Metanephros (tissue), 1 donor: ENCODE data around the gene INSYN2A. TPM values are rescaled to one million over a fixed set of nuclear protein-coding genes. Genes with fewer than 3 reads are reported as not detected.

Experiments used
- total RNA-seq: library from RNA; depleted of rRNA; stranded (reverse); fragments of >200 nt; gene quantifications from one replicate; pipeline ENCODE4 v1.2.3, GENCODE V29; 2014

The INSYN2A gene, protein sequence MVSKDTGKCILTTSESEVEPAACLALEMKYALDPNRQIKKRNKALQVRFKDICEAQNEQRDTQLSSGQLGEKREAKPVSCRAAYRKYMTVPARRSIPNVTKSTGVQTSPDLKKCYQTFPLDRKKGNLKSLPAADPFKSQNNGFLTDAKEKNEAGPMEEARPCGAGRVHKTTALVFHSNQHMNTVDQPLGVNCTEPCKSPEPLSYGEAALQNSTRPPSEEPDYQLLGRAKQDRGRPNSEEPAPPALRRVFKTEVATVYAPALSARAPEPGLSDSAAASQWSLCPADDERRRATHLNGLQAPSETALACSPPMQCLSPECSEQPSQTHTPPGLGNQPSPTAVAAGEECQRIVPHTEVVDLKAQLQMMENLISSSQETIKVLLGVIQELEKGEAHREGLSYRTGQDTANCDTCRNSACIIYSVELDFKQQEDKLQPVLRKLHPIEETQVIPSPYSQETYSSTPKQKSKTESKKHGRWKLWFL
- 5.3 TPM for total RNA-seq

DNA sequence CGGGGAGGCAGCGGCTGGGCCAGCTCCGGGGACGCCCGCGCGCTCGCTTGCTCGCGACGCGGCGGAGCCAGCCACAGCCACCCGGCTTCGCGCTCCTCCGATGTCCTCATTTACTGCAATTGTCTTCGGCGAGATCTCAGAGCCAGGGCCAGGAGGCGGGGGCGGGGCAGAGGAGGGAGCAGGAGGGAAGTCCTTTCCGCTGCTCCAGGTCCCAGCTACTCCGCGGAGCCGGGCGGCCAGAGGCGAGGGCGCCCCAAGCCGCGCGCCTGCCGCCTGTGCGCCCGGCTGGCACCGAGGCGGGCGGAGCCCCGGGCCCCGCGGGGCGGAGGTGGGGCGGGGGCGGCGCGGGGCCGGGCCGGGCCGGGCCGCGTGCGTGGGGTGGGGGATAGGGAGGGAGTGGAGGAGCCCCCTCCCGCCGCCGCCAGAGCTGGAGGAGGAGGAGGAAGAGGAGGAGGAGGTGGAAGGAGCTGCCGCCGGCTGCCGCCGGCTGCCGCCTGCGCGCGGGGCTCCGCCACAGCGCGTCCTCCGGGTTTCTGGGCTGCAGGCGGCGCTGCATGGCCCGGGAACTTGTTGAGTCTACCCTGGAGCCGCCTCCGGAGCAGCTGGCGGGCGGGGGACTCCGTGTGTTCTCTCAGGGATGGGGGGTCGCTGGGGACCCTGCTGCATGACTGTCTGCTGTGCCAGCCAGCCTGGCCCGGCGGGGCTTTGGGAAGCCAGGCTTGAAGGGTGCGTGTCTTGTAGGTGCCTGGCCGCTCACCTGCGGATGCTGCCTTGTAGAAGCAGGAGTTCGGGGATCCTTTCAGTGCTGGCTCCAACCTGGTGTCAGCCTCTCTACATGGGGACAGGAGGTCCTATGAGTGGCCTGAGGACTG is at the start of gene INSYN2A:
INSYN2A (minus strand) TSS at position 310 of the 872 bp plus-strand sequence. CDS start 20,196 bp downstream, outside the sequence.

